ENCODE measurements around the gene PRTFDC1.

DNA sequence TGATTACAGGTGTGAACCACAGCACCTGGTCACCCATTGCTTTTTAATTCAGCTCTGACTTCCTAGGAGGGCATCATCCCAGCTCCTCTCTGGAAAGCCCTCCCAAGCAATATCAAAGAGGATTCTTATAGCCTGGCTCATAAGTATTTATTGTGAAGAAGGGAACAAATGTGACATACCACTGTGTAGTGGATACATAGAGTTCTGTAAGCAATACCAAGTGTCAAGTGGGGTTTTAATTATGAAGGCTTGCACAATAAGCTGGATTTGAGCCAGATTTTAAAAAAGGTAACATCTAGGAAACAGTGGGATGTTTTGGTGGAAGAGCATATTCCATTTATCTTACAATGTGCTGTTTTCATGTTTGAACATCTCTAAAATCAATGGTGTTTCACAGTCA lies 19.0 kb upstream of the PRTFDC1 start:
- TF ChIP-seq, protein P1, sequence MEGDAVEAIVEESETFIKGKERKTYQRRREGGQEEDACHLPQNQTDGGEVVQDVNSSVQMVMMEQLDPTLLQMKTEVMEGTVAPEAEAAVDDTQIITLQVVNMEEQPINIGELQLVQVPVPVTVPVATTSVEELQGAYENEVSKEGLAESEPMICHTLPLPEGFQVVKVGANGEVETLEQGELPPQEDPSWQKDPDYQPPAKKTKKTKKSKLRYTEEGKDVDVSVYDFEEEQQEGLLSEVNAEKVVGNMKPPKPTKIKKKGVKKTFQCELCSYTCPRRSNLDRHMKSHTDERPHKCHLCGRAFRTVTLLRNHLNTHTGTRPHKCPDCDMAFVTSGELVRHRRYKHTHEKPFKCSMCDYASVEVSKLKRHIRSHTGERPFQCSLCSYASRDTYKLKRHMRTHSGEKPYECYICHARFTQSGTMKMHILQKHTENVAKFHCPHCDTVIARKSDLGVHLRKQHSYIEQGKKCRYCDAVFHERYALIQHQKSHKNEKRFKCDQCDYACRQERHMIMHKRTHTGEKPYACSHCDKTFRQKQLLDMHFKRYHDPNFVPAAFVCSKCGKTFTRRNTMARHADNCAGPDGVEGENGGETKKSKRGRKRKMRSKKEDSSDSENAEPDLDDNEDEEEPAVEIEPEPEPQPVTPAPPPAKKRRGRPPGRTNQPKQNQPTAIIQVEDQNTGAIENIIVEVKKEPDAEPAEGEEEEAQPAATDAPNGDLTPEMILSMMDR (IDR thresholded peaks at IDR 0.05) = no peak
- TF ChIP-seq POLR2AphosphoS5 (IDR thresholded peaks at IDR 0.05; ENCODE audit: insufficient read depth in 1 of 2, low read depth in 1 of 2) (no peak), POLR2A (IDR thresholded peaks at IDR 0.05) (no peak)
